HG03354 (cell line): ENCODE measurements around the gene CRYBB2.
"Not testable (repeated sequence)": the region's sequence is repeated elsewhere in the genome, so short reads cannot be mapped to it uniquely, and the experiment has no call there.

Source experiments
- ATAC-seq: cut with Tn5 transposase; IDR thresholded peaks from one replicate; pipeline ENCODE4 v1.9.1; 2021; ENCODE audit warnings: mild to moderate bottlenecking; ENCODE audit not compliant: unreplicated experiment, poor library complexity, severe bottlenecking

Gene CRYBB2, protein sequence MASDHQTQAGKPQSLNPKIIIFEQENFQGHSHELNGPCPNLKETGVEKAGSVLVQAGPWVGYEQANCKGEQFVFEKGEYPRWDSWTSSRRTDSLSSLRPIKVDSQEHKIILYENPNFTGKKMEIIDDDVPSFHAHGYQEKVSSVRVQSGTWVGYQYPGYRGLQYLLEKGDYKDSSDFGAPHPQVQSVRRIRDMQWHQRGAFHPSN

DNA sequence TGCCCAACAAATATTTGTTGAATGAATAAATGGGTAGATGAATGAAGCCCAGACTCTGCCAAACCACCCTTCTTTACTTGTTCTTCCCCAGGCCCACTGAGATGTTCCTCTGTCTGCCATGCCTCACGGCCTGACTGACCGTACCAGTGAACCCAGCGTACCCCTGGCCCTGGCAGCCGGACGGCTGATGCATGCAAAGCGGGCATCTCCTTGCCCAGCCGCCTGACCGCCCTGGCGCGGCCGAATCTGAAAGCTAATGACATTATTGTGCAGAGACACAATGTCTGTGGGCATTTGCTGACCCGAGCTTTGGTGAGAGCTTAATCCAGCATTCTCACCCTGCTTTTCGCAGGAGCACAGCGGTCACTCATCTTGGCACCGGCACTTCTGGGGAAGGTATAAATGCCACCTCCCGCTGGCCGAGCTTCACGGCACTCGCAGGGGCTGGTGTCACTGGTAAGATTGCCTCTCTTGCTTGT is at the start of gene CRYBB2:
Gene CRYBB2 (plus strand): TSS at position 429 of the 479 bp plus-strand sequence. CDS start 1,791 bp downstream, outside the sequence.
- no peak for ATAC-seq

DNA sequence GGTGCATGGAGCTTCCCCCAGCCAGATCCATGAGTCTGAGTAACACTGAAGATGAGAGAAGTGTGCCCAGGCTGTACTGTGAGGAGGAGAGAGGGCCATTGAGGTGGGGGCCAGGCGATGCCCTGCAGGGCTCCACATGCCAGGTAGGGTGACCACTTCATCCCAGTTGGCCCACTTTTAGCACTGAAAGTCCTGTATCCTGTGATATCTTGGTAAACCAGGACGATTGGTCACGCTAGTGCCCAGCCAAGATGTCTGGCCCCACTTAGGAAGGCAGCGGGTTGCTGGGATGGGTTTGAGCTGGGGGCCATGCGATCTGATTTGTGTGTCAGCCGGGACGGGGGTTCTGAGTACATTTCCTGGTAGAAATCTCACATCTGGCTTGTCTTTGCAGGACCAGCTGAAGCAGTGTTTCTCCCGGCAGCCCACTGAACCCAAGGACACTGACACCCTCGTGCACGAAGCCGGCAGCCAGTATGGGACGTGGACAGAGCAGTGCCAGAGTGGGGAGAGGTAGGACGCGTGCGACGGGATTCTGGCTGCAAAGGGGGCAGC is 48.9 kb upstream of the CRYBB2 start:
- no peak for ATAC-seq

DNA sequence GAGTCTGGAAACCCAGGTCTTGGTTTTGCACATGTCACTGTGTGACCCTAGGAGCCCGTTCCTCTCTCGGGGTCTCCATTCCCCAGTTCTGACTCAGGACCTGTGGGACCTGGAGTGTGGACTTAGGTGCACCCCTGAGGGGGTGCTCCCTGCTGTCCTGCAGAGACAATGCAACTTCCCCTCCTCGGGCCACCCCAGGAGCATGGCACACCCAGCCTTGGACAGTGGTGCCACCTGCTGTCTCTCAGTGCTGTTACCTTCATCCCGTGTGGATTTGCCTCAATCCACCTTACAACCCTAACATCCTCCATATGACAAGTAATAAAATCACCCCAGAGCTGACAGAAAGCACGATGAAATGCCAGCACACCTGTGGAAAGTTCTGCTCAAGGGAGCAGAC is 47.3 kb upstream of the CRYBB2 start:
- no peak for ATAC-seq

DNA sequence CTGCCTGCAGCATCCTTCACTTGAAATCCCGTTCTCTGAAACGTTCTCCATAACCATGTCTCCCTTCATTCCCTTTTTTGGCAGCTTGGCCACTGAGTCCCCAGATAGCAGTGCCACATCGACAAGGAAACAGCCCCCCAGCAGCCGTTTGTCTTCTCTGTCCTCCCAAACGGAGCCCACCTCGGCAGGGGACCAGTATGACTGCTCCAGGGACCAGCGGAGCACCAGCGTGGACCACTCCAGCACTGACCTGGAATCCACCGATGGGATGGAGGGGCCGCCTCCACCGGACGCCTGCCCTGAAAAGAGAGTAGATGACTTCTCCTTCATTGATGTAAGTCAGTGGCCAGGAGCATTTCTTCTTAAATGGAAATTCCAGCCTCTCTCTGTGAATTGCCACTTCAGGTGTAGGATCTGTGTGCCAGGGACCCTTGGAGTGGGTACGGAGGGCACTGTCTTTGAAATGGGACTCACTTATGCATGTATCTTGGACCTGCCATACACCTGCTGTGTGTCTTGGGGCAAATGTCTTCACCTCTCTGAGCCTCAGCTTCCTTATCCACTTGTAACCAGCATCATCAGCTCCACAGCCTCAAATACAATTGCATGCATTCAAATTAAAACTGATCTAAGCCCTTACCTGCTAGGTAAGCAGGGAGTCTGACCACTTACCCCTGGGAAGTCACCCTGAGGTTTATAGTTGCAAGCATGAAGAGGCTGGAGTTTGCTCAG is 45.1 kb upstream of the CRYBB2 start:
- no peak for ATAC-seq

DNA sequence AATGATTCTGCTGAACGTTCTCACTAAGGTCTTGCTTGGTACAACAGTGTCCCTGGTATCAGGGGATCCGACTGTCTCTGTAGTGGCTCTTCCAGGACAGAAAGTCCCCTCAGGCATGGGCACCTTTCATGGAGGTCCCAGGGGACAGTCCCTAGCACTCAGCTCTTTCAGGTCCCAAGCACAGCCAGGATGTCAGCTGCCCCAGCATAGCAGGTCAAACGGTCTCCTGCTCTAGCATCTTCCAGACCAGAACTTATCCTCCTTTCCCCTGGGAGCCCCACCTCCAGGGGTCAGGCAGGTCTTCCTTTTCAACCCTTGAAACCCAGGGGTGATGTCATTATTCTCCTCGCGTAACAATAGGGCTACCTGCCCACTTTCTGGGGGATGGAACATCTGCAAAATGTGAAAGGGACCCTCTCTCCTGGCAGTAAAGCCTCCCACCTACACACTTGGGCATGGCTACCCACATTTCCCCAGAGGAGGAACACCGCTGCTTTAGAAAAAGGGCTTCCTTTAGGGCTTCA is 44.5 kb upstream of the CRYBB2 start:
- ATAC-seq: no peak

DNA sequence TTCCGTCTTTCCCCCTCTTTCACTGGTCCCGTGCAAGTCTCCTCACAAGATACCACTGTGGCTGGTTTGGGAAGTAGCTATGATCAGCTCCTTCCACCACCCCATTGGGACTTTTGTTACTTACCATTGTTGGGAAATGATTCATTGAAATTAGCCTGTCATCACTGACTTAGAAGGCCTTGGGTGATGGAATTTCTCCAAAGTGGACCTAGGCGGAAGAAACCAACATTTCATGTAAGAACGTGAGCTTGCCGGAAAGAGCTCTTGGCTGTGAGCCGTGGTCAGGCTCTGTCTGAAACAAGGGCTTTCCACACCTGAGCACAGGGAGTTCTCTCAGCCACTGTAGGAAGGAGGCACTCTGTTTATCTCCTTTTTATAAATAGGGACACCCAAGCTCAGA is 43.3 kb upstream of the CRYBB2 start:
- ATAC-seq: no peak

DNA sequence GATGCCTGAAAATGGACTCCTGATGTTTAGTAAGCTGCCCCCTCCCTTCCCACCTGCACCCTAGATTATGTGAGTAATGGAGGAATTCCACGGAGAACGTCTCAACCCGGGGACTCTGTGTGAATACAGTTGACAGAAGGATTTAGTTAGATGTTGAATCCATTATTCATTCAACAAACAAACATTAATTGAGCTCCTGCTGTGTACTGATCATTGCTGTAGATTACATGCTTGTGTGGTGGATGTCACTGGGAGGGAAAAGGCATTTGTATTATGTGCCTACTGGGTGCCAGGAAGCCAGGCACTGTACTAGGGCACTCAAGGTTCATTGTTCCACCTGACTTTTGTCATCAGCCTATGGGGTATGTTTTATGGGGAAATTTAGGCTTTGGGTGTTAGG is 42.6 kb upstream of the CRYBB2 start:
- no peak for ATAC-seq

DNA sequence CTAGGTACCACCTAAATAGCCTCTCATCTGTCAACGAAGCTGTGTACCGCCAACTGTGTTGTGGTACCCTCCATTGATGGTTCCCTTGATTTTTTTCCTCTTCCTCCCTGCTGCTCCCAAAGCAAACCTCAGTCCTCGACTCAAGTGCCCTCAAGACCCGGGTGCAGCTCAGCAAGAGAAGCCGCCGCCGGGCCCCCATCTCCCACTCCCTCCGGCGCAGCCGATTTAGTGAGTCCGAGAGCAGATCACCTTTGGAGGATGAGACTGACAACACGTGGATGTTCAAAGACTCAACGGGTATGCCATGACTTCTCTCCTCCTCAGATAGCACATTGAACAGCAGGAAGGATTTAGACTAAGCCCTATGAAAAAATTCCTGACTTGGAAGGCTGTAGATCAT is 42.2 kb upstream of the CRYBB2 start:
- no peak for ATAC-seq

DNA sequence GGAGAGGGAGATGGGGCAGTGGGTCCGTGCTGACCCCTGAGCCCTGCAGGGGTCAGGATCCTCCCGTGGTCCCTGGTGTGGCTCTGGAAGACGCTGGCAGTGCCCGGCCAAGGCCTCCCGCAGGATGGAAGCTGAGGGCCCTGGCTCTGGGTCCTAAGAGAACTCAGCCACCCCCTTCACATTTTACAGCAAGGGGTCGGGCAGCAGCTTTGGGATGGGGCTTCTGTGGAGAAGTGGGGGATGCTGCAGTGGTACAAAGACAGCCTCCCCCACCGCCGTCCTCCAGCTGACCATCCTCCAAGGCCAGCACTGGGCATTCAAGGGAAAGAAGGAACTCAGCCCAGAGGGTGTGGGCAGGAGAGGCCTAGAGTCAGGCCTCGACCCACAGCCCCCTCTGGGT is 41.5 kb upstream of the CRYBB2 start:
- no peak for ATAC-seq

DNA sequence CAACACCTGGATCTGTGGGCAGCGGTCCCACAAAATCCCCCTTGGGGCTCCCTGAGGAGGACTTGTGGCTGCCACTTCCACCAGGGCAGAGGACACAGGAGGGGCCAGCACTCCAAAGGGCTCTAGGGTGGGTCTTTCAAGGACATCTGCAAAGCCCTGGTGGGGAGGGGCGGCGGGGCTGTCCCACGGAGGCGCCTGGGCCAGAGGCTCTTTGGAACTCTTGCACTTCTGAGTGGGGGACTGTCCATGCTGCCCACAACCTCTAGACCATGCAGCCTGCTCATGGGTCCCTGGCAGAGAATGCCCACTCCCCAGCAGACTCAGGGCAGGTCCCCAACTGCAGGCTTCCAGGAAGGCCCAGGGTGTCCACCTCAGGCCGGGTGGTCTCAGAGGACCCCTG is 41.1 kb upstream of the CRYBB2 start:
- ATAC-seq: not testable (repeated sequence)

DNA sequence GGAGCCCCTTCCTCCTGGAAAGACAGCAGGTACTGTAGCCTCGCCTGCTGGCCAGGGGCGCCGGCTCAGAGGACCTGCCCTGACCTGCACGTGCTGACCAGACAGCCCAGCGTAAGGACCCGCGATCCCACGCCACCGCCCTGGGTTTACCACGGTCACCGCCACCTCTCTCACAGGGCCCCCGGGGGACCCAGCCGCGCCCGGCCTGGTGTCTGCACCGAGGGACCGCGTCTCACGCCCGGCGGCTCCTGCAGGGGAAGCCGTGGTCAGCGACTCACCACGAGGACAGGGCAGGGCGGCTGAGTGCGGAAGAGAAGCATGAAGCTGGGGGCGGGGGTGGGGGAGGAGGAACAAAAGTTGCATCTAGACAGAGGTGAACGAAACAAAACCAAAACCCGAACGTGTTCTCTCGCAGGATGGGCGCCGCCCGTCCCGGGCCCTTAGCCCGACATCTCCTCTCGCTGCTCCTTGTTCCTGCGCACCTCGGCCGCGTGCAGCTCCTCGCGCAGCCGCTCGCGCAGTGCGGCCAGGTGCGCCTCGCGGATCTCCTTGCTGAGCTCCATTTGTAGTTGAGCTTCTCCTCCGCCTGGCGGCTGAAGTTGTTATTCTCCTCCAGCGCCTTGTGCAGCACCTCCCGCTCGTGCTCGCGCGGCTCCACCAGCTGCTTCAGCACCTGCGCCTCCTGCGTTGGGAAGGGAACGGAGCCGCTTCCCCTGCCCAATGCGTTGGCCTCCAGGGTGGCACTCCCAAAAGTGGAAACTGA is 40.4 kb upstream of the CRYBB2 start:
- ATAC-seq: not testable (repeated sequence)

DNA sequence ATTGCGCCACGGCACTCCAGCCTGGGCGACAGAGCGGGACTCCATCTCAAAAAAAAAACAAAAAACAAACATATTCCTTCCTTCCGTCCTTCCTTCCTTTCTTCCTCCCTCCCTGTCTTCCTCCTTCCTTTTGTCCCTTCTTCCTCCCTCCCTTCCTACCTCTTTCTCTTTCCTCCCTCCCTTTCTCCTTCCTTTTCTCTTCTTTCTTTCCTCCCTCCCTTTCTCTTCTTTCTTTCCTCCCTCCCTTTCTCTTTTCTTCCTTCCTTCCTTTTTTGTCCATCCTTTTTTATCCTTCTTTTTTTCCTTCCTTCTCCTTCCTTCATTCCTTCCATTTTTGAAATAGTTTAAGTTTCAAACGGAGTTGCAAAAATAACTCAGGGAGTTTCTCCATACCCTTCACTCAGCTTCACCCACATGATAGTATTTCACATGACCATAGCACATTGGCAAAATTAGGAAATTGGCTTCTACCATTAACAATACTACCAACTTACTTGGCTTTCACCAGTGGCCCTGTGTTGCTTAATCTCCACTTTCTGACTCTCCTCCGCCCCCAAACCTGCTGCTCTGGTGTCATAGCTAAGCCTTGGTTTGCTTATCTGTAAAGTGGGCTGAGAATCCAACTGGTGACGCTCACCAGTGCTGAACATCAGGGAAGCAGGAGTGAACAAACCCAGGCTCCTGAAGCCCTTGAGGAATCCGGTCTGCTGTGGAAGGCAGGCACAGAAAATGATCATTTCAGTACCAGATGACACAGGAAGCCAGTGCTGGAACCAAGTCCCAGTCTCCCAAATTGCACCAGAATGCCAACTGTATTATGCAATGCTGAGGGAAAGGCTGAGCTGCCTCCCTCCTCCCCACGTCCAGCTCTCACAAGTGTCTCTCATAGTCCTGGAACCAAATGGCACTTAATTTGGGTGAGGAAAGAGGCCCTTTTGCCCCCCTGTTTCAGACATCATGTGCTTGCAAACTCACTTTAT is 37.0 kb upstream of the CRYBB2 start:
- no peak for ATAC-seq

DNA sequence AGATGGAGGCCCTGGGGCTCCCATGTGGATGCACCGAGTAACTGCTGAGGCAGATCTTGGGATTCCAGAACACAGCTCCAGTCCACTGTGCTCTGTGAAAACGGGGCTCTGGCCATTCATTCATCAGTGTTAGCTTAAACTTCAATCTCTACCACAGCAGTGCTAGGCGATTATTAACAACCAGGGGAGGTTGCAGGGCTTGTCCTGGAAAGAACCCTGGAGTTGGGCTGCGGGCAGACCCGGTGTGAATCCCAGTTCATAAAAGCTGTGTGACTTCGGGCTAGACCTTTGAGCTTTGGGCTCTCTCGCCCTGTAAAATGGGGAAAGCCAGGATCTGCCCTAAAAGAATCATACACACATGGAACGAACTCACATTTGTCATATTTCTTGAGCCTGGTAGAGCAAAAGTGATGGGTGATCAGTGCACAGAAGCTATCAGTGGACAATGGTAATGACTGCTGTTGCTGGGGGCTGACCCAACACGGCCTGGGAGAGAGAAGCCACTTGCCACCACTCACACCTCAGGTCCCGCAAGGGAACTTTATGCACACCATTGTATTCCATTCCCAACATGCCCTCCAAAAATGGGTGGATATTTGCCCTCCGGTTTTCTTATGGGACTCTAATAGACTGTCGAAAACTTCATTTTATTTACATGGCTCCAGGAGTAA is 35.4 kb upstream of the CRYBB2 start:
- ATAC-seq: no peak

DNA sequence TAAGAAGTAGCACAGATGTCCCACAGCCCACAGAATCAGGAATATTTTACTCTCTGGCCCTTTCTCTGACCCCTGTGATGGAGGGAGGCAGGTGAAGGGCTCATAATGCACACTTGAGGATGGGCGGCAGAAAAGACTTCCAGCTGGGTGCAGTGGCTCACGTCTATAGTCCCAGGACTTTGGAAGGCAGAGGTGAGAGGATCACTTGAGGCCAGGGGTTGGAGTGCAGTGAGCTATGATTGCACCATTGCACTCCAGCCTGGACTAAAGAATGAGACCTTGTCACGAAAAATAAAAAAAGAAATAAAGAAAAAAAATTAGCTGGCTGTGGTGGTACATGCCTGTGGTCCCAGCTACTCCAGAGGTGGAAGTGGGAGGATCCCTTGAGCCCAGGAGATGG is 33.3 kb upstream of the CRYBB2 start:
- ATAC-seq: no peak

DNA sequence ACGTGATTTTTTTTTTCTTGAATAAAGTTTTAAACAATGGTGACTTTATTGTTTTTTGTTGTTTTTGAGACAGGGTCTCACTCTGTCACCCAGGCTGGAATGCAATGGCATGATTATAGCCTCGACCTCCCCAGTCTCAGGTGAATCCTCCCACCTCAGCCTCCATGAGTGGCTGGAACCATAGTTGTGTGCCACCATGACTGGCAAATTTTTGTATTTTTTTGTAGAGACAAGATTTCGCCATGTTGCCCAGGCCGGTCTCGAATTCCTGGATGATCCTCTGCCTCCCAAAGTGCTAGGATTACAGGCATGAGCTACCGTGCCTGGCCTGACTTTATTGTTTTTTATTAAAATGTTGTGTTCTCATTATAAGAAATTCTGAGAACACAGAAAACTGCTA is 32.0 kb upstream of the CRYBB2 start:
- no peak for ATAC-seq

DNA sequence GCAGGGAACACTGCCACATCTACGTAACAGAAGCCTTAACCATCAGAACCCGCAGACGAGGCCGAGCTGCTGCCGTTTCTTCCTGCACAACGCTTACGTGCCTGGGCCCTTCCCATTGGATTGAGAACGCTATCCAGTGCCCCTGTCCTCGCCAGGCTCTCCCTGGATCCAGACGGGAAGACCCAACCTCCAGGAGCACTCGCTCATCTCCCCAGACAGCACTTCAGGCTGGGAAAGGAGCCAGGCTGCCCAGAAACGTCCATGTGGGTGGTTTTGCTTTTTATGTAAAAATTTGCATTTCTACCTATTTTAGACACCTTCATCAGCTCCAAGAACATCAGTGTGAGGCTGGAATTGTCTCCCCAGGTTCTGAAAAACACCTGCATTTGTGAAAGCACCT is 27.0 kb upstream of the CRYBB2 start:
- no peak for ATAC-seq

DNA sequence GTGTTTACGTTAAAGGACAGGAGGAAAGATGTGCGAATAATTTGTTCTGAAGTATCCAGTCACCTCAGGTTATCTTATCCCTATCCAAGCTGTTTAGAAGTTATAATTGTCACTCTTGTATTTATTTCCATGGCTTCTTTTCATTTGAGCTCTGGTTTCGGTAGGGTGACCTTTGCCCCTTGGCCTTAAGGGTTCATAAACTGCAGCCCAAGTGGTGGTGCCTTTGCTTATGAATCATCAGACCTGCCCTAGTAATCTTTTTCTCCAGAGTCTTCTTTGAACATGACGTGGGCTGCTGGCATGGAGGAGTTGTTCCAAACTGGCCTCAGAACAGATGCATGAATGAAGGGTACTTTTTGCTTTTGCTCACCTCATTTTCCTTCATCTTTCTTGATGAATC is 26.3 kb upstream of the CRYBB2 start:
- no peak for ATAC-seq

DNA sequence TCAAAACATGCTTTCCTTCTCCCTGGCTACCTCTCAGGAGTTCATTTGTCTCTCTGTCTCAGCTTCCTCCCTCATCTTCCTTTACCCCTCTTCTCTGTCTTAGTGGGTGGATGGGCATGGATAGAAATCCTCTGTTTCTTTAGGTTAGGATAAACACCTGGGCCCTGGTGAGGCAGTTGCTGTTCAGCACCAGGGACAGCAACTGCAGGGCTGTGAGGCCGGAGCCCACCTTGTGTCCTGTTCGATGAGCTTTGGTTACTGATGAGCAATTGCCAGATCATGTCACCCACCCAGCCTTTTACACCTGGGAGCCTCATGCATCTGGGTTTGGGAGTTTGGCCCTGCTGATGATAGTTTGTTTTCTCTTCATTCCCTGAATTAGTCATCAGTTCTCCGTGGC is 25.9 kb upstream of the CRYBB2 start:
- ATAC-seq: no peak

DNA sequence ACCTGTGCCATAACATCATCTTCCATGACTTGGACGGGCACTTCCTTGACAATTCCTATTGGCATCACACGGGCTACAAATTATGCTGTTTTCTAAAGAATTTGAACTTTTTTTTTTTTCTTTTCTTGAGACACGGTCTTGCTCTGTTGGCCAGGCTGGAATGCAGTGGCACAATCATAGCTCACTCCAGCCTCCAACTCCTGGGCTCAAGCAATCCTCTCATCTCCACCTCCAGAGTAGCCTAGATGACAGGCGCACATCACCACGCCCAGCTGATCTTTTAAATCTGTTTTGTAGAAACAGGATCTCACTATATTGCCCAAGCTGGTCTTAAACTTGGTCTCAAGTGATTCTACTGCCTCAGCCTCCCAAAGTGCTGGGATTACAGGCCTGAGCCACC is 23.1 kb upstream of the CRYBB2 start:
- ATAC-seq: no peak
